Subcutaneous abdominal adipose tissue (tissue), 5 donors: Measurements from ENCODE around the gene C1orf226.
"Not testable (repeated sequence)": the region's sequence is repeated elsewhere in the genome, so short reads cannot be mapped to it uniquely, and the experiment has no call there.

Source experiments
- H3K27ac ChIP-seq: one replicate; pipeline ENCODE4 v1.7.0; 2013; ENCODE audit warnings: low read depth, mild to moderate bottlenecking, inconsistent platforms, low read length, moderate library complexity
- H3K27me3 ChIP-seq, 5 donors: one replicate each; pipeline ENCODE4 v1.7.0; 2013; ENCODE audit warnings: low read length in 5 of 5, inconsistent platforms in 1 of 5; ENCODE audit not compliant: control insufficient read depth in 5 of 5, insufficient read depth in 4 of 5
- H3K36me3 ChIP-seq, 5 donors: one replicate each; pipeline ENCODE4 v1.7.0; 2013; ENCODE audit warnings: low read length in 5 of 5; ENCODE audit not compliant: control insufficient read depth in 5 of 5, insufficient read depth in 5 of 5
- H3K4me1 ChIP-seq, 5 donors: one replicate each; pipeline ENCODE4 v1.7.0; 2013; ENCODE audit warnings: low read length in 5 of 5, mild to moderate bottlenecking in 3 of 5, moderate library complexity in 1 of 5; ENCODE audit not compliant: control insufficient read depth in 5 of 5, insufficient read depth in 5 of 5
- H3K4me3 ChIP-seq, 5 donors: one replicate each; pipeline ENCODE4 v1.7.0; 2013; ENCODE audit warnings: low read length in 5 of 5, low read depth in 1 of 5
- H3K9ac ChIP-seq, 5 donors: one replicate each; pipeline ENCODE4 v1.7.0; 2013; ENCODE audit warnings: low read length in 5 of 5, mild to moderate bottlenecking in 4 of 5, moderate library complexity in 3 of 5
- H3K9me3 ChIP-seq, 5 donors: one replicate each; pipeline ENCODE4 v1.7.0; 2013; ENCODE audit warnings: low read length in 5 of 5; ENCODE audit not compliant: control insufficient read depth in 5 of 5
- donor health status: healthy.
- donor health status: healthy.
- donor health status: healthy.
- donor health status: healthy.
- donor health status: healthy.

The C1orf226 gene

DNA sequence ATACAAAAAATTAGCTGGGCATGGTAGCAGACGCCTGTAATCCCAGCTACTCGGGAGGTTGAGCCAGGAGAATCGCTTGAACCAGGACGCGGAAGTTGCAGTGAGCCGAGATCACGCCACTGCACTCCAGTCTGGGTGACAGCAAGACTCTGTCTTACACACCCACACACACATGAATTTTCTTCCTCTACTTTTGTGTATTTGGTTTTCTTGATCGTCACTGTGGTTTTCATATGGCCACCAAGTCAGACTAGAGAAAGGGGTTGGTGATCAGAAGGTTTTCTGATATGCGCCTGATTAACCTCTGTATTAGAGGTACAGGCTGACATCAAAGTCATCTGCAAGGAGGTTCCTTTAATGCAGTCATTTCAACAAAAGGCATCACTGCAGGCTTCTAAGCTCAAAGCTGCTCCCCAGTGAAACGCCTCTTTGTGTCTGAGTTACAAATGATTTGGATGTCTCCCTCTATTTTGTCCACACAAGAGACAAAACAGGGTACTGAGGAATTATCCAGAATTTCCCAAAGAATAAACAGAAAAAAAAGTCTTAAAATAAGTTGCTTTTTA lies 19.3 kb downstream of the C1orf226 start:
- H3K36me3 ChIP-seq: no peaks in the 10 kb centered on the region
- no peaks in the 10 kb centered on the region for H3K9me3 ChIP-seq
- H3K27me3 ChIP-seq: no peaks in the 10 kb centered on the region
- no peak overlapping the region for H3K4me3 ChIP-seq
- H3K9ac ChIP-seq: no peak overlapping the region
- peaks cover 0 to 28% (median 27%) of the 10 kb centered on the region in 5 donors for H3K4me1 ChIP-seq
- no peak overlapping the region for H3K27ac ChIP-seq

DNA sequence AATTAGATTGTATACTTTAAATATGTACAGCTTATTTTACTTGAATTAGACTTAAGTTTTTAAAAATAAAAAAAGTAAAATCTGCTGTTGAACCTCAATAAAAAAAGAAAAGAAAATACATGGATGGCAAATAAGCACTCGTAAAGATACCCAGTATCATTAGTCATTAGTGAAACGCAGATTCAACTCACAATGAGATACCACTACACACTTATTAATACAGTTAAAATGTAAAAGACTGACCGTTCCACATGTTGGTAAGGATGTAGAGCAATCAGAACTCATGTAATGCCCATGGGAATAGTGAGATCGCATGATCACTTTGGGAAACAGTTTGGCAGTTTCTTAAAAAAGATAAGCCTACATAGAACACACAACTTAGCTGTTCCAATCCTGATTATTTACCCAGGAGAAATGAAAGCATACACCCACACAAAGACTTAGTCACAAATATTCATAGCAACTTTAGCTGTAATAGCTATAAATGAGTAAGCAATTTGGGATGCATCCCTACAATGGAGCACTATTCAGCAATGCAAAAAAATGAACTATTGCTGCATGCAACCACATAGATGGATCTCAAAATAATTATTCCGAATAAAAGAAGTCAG lies 23.1 kb downstream of the C1orf226 start:
- Histone ChIP-seq H3K9ac (no peak overlapping the region), H3K4me1 (peaks cover 0 to 9% (median 3%) of the 10 kb centered on the region in 5 donors), H3K36me3 (no peaks in the 10 kb centered on the region), H3K4me3 (no peak overlapping the region), H3K27me3 (no peaks in the 10 kb centered on the region), H3K27ac (no peak overlapping the region), H3K9me3 (no peaks in the 10 kb centered on the region)

DNA sequence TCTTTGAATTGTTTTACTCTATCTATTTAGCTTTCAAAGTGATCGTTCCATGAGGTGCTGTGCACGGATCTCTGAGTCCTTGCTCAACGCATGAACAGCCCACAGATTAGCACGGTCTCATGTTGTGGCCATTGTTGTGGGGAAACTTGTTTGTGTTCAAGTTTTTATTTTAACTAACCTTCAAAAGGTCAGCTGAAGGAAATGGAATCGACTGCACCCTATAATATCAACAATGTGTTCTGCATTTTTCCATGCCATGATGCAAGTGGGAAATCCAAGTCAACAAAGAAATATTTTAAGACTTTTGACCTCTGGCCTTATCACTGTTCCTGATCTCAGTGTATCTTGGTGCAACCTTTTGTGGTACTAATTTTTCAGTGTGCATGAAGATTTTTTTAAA lies 24.3 kb downstream of the C1orf226 start:
- H3K36me3 ChIP-seq: no peaks in the 10 kb centered on the region
- H3K27me3 ChIP-seq: no peaks in the 10 kb centered on the region
- no peak overlapping the region for H3K9ac ChIP-seq
- H3K4me3 ChIP-seq: no peak overlapping the region
- no peaks in the 10 kb centered on the region for H3K9me3 ChIP-seq
- H3K4me1 ChIP-seq: peaks cover 0 to 9% (median 3%) of the 10 kb centered on the region in 5 donors
- H3K27ac ChIP-seq: no peak overlapping the region

DNA sequence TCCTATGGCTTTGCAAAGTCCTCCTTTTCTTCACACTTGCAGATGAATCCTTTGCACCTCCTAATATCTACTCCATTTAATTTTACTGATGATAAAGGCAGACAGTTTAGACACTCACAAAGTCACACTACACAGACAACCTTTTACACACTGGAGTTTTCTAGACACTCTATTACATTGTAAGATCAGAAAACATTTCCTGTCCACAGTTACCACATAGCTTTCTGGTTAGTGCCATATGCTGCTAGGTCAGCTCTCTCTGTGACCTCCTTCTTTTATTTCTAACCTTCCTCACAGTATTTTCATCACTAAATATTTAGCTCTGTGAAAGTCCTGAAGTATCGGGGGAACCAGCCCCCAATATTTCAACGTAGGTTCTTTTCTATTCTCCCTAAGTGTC lies 25.3 kb downstream of the C1orf226 start:
- H3K9me3 ChIP-seq: no peaks in the 10 kb centered on the region
- H3K27ac ChIP-seq: no peak overlapping the region
- peaks cover 0 to 9% (median 3%) of the 10 kb centered on the region in 5 donors for H3K4me1 ChIP-seq
- H3K4me3 ChIP-seq: no peak overlapping the region
- H3K36me3 ChIP-seq: no peaks in the 10 kb centered on the region
- no peak overlapping the region for H3K9ac ChIP-seq
- no peaks in the 10 kb centered on the region for H3K27me3 ChIP-seq

DNA sequence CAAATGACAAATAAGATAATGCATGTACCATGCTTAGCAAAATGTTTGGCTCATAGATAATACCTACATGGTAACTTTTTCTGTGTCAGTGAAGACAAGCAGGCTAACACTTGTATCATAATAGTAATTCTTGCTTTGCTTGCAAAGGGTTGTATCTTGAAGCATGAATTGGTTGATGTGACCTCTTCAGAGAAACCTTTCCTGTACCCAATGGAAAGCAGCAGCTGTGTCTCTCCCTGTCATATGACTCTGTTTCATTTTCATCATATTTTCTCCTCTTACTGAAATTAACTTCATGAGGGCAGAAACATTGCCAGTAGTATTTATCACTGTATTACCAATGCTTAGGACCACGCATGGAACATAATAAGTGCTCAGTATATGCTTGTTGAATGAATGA lies 26.0 kb downstream of the C1orf226 start:
- Histone ChIP-seq H3K27ac (no peak overlapping the region), H3K4me3 (no peak overlapping the region)

DNA sequence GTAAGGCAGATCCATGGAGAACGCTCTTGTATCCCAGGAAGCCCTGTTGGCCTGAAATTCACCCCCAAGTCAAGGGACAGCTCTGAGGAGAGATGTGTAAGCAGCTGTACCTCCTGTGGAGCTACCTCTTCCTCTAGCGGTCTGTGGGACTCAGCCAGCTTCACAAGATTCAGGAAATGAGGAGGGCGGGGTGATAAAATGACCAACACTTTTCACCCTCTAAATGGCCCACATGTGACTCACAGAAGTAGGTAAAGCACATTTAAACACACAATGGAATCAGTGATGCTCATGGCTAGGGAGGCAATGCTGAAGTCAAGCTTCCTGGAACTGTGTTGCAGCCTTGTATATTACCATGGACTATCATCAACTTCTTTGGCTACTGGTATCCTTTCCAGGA lies 30.5 kb downstream of the C1orf226 start, which contains the start of gene SH2D1B:
TSS of gene SH2D1B (minus strand) at position 135 of the 400 bp plus-strand sequence. CDS start at position 15, 120 bp downstream.
- H3K4me1 ChIP-seq: peaks cover 0 to 5% (median 0%) of the 10 kb centered on the region in 5 donors
- H3K27me3 ChIP-seq: no peaks in the 10 kb centered on the region
- H3K9me3 ChIP-seq: peaks cover 0 to 3% (median 0%) of the 10 kb centered on the region in 5 donors
- H3K9ac ChIP-seq: no peak within 1 kb of the TSS
- H3K27ac ChIP-seq: no peak within 1 kb of the TSS
- H3K36me3 ChIP-seq: no peaks in the 10 kb centered on the region
- H3K4me3 ChIP-seq: no peak within 1 kb of the TSS

More for the DNA sequence above, 26.0 kb downstream of the C1orf226 start:
- H3K36me3 ChIP-seq: no peaks in the 10 kb centered on the region
- no peak overlapping the region for H3K9ac ChIP-seq
- peaks cover 0 to 9% (median 3%) of the 10 kb centered on the region in 5 donors for H3K4me1 ChIP-seq
- H3K9me3 ChIP-seq: no peaks in the 10 kb centered on the region
- no peaks in the 10 kb centered on the region for H3K27me3 ChIP-seq

DNA sequence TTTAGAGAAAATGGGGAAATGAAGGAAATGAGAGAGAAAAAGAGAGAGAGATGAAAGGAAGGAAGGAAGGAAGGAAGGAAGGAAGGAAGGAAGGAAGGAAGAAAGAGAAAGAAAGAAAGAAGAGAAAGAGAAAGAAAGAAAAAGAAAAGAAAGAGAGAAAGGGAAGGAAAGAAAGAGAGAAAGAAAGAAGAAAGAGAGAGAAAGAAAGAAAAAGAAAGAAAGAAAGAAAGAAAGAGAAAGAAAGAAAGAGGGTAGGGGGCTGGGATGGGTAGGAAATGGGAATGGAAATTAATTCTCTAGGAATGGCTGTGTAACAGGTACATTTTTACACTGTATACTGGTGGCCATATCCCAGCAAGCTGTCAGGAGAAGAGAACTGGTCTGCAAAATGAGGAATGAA lies 34.7 kb downstream of the C1orf226 start:
- Histone ChIP-seq H3K4me3 (no peak overlapping the region), H3K4me1 (peaks cover 0 to under 1% (median 0%) of the 10 kb centered on the region in 5 donors), H3K9me3 (peaks cover 0 to 3% (median 0%) of the 10 kb centered on the region in 5 donors), H3K27ac (no peak overlapping the region), H3K9ac (no peak overlapping the region), H3K36me3 (no peaks in the 10 kb centered on the region), H3K27me3 (no peaks in the 10 kb centered on the region)

DNA sequence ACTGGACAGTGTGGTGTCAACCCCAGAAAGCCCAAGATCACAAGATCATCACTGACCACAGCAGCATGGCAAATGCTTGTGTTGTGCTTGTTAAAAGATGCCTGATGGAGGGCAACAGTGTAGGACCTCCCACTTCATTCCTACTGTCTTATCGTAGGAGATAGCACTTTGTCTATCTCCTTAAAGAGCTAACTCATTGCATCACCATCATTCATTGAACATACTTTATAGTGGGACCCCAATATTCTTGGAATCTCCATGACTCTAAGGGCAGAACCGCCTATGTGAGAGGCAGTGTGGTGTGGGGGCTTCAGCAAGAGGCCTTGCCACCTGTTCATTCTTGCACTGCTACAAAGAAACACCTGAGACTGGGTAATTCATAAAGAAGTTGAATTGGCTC lies 35.4 kb downstream of the C1orf226 start:
- Histone ChIP-seq H3K27ac (no peak overlapping the region), H3K27me3 (no peaks in the 10 kb centered on the region), H3K9me3 (peaks cover 0 to 3% (median 0%) of the 10 kb centered on the region in 5 donors), H3K9ac (no peak overlapping the region), H3K4me1 (peaks cover 0 to 5% (median 0%) of the 10 kb centered on the region in 5 donors), H3K4me3 (no peak overlapping the region), H3K36me3 (no peaks in the 10 kb centered on the region)

DNA sequence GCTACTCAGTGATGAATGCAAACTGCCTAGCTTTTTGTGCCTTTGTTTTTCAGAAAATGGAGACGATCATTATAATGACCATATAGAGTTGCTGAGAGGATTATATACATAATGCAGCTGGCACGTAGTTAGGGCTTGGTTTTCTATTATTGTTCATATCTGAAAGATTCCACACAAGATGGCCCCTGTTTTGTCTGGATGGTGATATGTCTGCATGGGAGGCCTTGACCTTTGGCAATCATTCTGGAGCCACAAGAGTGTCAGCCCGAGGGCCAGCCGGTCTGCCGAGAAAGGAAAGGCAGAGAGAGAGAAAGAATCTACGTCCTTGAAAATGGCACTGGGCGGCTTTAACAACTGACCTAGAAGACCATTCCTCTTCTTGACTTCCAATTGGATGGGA lies 36.1 kb downstream of the C1orf226 start:
- no peaks in the 10 kb centered on the region for H3K27me3 ChIP-seq
- peaks cover 0 to 6% (median 0%) of the 10 kb centered on the region in 5 donors for H3K4me1 ChIP-seq
- no peak overlapping the region for H3K9ac ChIP-seq
- H3K27ac ChIP-seq: no peak overlapping the region
- H3K9me3 ChIP-seq: peaks cover 0 to 3% (median 0%) of the 10 kb centered on the region in 5 donors
- H3K4me3 ChIP-seq: no peak overlapping the region
- H3K36me3 ChIP-seq: no peaks in the 10 kb centered on the region

DNA sequence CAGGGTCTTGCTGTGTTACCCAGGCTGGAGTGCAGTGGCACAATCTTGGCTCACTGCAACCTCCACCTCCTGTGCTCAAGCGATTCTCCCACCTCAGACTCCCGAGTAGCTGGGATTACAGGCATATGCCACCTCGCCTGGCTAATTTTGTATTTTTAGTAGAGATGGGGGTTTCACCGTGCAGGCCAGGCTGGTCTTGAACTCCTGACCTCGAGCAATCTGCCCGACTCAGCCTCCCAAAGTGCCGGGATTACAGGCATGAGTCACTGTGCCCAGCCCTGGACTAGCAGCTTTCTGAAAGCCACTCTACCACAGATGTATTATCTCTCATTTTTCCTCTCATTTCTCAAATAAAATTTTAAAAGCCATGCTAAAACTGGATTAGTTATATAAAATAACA lies 37.1 kb downstream of the C1orf226 start:
- not testable (repeated sequence) for H3K9me3 ChIP-seq, H3K4me1 ChIP-seq, H3K4me3 ChIP-seq, H3K9ac ChIP-seq, H3K36me3 ChIP-seq, H3K27ac ChIP-seq, H3K27me3 ChIP-seq
